Left colon (tissue), 2 donors: ENCODE measurements around the gene ACKR3. TPM values are rescaled to one million over a fixed set of nuclear protein-coding genes. Genes with fewer than 3 reads are reported as not detected.

Source experiments
- ATAC-seq: fragments of 200-7000 bp; cut with Tn5 transposase; one replicate; pipeline ENCODE4 v1.9.1; 2020; ENCODE audit warnings: mild to moderate bottlenecking, moderate library complexity
- DNase-seq, 2 donors: peaks; one replicate each; pipeline ENCODE4 v3.0.0-alpha.2; 2020
- intact Hi-C, 2 donors: fragments of 100-400 bp; cut with DNase I in 1 of 2; cut with micrococcal nuclease in 1 of 2; formaldehyde crosslinking; loops; one replicate each; pipeline versions ENCODE4 v1.11.2 to v1.14.0; 2022; cut with DNase I, micrococcal nuclease
- total RNA-seq, 2 donors: library from RNA; stranded (reverse); fragmentation: NEBNext Ultra II Directional; extraction: Animal tissue kit (Norgen Biotek cat#: 25700); gene quantifications; one replicate each; pipeline ENCODE4 v1.2.1, GENCODE V29; 2021
- donor health status: DM: no; HTN: no; CAD: no.
- donor health status: DM: yes; HTN: yes; CAD: no.

Gene ACKR3
- total RNA-seq, 2 donors from 2014 or later = 8.5 to 11.3 TPM

GRCh38 chr2:236618370-236618769 is 48.7 kb downstream of the ACKR3 start:
- ATAC-seq = no peak
- no peak for DNase-seq
- intact Hi-C loops = no loop called here

DNA sequence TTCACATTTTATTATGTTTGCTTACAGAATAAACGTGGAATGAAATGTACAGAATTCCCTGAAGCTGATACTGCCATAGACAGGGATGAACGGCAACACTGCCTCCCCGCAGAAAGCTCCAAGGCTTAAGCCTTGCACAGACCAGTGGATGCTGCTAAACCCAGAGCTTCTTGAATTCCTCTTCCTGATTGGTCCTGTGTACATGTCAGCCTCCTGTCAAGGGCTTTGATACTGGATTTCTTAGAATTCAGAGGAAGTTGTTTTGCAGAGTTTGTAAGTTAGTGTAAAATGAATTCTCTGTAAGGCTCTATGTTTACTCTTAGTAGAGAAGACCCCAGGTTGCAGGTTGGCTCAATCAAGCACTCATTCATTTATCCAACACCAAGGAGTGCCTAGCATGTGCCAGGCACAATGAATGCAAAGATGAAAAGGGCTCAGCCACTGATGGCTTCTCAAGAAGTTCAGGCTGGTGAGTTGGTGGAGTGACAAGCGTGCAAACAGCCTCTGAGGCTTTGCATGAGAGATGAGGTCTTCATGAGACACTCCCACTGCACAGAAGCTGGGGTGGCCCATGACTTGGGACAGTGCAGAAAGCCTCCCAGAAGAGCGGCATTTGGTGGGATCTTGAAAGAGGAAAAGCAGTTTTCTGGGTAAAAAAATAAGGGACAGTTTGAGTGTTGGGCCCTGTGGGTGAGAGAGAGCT is 50.4 kb downstream of the ACKR3 start:
- DNase-seq (no peak), ATAC-seq (no peak)
- intact Hi-C loops = no loop called here

GRCh38 chr2:236621786-236622185 is 52.2 kb downstream of the ACKR3 start:
- intact Hi-C loops = no loop called here
- no peak for ATAC-seq
- no peak for DNase-seq

DNA sequence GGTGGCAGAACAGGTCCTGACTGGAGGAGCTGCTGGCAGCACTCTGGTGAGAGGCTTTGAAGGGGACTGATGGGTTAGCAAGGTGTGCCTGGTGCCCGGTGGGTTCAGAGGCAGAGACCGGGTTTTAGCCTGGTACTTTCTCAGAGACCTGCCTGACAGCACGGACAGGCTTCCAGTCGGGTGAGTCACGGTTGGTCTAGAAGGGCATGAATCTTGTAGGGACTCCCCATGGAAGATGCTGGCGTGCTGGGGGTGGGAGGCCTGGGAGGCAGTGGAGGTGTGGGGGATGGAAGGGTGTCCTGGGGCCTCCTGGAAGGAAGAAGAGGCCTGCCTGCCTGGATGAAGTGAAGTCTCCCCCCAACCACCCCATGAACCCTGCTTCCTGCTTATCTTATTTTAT is 52.6 kb downstream of the ACKR3 start:
- no peak for DNase-seq
- ATAC-seq = no peak
- intact Hi-C loops = no loop called here

- no peak for ATAC-seq
- no peak for DNase-seq
- intact Hi-C loops = no loop called here
Measured at GRCh38 chr2:236622660-236623059, 53.0 kb downstream of the ACKR3 start.

DNA sequence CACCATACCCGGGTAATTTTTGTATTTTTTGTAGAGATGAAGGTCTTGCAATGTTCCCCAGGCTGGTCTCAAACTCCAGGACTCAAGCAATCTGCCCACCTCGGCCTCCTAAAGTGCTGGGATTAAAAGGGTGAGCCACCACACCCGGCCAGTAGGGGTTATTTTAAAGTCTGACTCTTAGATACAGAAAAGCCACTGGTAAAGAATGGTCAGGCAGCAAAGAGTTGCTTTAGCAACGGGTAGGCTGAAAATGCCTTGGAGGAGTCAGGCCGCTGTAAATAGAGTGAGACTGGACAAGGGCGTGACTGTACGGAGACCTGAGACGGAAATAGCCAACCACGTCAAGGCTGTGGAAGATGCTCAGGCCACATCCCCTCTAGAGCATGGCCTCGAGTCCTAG is 54.2 kb downstream of the ACKR3 start:
- no peak for ATAC-seq
- intact Hi-C loops = no loop called here

GRCh38 chr2:236625156-236625690 is 55.6 kb downstream of the ACKR3 start:
- DNase-seq (no peak), ATAC-seq (no peak)
- intact Hi-C loops = no loop called here

More for the DNA sequence above, 54.2 kb downstream of the ACKR3 start:
- DNase-seq = no peak

DNA sequence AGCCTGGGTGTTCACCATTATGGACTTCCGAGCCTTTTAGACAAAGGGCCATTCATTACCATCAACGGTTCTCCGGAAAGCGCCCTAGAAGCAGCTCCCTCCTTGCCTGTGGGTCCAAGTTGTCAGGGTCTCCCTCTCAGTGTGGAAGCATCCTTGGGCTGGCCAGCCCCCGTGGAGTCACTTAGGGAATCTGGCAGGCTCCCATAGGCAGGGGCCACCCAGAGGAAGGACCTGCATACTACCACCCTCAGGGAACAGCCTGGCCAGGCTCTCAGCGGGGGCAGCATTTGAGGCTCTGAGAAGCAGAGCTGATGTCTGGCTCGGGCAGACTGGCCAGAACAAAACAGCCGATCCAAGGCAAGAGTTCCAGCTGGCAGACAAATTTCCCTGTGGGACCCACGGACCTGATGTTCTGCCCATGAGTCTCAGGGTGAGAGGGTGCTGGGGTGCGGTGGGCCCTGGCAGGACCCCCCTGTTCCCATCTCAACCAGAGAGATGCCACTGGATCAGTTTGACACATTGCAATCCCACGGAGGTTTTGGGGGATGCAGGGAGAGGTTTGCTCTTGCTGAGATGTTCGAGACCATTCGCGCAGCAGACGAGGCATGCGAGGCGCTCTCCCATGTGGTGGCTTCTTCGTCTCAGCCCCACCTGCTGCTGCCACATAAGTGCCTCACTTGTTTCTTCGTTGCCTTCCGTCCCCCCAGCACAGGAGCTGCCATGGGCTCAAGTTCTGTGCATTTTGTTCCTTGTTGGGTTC is 56.9 kb downstream of the ACKR3 start:
- ATAC-seq (no peak), DNase-seq (no peak)
- intact Hi-C loops = no loop called here

GRCh38 chr2:236627193-236627592 is 57.6 kb downstream of the ACKR3 start:
- ATAC-seq (no peak), DNase-seq (no peak)
- intact Hi-C loops = no loop called here

DNA sequence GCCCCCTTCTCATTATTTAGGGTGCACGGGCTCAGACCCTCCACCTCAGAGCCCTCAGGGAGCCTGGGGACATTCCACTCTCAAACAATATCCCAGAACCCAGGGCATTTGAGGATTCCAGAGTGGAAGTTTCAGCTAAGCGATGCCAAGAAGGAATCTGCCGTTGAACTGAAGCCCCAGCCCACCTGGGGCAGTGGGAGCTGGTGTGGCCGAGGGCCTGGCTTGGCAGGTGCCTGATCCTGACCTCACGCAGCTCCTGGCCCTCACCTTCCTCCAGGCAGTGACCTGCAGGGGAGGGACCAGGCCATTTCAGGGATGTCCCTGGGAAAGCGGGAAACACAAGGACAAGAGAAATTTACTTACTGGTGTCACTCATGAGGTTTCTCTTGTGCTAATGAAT is 58.2 kb downstream of the ACKR3 start:
- DNase-seq (no peak), ATAC-seq (no peak)
- intact Hi-C loops = no loop called here

DNA sequence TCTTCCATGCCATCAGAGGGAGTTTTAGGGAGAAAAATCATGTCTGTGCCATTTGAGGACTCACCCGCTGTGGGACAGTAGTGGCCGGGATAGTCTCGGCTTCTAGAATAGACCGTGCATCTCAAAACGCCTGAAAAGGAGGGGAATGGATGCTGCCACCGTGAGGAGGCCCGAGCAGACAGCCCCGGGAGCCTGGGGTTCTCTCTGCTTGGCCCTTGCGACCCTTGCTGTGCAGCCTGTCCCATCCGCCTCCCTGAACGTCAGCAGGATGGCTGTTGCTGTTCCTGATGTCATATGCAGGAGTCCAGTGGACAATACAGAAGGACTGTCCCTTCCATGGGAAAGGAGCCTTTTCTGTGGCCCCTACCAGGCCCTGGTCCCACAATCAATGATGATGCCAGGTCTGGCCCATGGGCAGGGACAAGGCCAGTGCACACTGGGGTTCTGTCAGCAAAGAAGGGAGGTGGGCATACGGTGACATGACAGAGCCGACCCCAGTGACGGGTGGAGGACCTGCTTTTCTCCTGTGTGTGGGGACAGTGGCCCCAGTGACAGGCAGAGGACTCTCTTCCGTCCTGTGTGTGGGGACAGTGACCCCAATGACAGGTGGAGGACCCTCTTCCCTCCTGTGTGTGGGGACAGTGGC is 58.8 kb downstream of the ACKR3 start:
- no peak for ATAC-seq
- intact Hi-C loops = no loop called here
- DNase-seq = no peak

DNA sequence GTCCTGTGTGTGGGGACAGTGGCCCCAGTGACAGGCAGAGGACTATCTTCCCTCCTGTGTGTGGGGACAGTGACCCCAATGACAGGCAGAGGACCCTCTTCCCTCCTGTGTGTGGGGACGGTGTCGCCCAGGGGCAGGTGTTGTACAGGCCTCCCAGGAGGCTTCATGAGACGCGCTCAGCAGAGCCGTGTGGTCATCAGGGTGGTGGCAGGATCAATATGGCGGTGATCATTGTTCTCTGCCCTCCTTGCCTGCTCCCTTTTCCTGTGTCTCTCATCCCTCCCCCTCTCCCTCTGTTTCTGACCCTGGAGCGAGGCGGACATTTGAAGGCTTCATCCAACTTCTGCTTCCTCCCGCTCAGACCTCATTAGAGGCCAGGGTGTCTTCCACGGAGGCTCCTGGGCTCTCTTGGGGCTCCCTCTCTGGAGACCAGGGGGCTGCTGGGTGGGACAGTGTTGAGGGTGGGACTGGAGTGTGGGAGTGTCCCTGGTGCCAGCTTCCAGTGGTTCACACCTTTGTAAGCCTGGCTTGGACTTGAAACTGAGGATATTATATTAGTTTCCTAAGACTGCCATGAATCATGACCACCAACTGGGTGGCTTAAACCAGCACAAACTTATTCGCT is 59.5 kb downstream of the ACKR3 start:
- DNase-seq (no peak), ATAC-seq (no peak)

DNA sequence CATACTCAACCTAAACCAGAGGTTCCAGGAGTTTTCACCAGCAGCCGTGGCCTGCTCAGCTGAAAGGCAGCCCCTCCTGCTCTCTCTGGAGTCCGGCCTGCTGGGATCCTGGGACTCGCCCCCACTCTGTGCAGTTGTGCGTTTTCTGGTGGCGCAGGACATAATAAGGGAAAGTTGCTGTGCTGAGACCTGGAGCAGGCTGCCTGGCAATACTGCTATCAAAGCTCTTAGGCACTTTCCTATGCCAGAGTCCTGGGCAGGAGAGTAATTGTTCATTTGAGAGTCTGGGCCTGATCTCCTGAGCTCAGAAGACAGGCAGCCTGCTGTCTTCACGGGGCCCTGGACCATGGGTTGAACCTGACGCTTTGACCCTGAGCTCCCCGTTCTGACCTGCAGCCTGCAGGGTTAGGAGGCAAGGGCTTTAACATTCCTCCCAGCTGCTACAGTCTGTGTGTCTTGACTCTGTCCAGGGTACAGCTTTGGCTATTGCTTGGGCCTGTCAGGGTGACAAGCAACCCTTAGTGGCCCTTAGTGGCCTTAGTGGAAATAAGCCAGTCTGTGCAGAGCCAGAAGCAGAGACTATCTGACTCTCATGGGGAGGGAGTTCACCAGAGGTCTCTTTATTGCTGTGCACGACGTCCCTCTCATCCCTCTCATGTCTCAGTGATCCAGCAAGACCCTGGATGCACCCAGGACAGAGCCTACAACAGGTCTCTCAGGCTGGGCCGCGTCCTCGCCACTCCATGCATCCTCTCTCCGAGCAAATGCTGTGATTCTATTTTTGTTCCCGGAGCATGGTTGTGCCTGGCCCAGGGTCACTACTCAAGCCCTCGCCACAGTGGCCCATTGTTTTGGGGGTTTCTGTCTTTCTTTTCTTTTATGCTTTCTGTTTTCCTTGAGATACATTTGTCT is 60.6 kb downstream of the ACKR3 start:
- intact Hi-C loops = no loop called here
- ATAC-seq (no peak), DNase-seq (no peak)

More for the DNA sequence above, 59.5 kb downstream of the ACKR3 start:
- intact Hi-C loops = no loop called here

DNA sequence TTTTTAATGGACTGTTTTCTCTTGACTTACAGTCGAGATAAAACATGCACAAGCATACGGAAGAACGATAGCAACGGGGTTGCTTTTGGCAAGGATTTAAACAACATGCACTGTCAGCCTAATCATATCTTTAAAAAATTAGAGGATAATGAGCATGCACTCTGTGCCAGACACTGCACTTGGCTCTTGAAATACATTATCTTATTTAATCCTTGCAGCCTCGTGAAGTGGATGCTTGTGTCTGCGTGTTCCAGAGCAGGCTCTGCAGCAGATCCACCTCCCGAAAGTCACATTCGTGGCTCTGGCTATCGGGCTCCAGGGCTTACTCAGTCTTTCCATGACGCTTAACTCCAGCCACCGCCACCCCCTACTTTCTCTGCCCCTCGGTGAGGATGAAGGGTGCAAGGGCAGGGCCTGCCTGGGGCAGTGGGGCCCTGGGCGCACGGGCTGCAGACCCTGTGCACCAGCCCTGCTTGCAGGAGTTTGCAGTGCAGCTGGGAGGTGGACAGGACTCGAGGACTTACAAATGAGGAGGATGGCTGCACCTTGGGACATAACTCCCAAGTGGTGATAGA is 61.7 kb downstream of the ACKR3 start:
- ATAC-seq (no peak), DNase-seq (no peak)
- intact Hi-C loops = no loop called here

DNA sequence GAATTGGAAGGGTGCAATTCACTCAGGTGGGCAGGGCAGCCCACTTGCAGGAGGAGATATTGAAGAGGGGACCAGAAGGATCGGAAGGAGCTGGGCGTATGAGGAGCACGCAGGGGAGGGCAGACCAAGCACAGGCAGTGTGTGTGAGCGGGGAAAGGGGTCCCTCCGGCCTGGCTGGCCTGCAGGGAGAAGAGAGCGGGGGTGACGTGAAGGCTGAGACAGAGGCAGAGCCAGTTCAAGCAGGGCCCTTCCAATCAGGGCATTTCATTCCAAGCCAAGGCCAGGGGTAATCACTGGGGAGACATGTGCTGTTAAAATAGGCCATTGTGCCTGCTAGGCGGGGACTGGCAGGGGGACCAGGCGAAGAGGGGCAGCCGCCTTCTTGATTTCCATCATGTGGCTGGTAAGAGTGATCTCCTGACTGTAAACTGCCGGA is 62.2 kb downstream of the ACKR3 start:
- ATAC-seq = no peak
- intact Hi-C loops = no loop called here
- DNase-seq = no peak
